GM12892 (cell line): ENCODE measurements around the gene TNS1.

Experiments used
- POLR2A ChIP-seq: IDR thresholded peaks from 2 replicates; pipeline ENCODE4 v1.6.1; 2011; ENCODE audit warnings: low read depth, low read length, control low read depth
- POLR2AphosphoS5 ChIP-seq: IDR thresholded peaks from 2 replicates; pipeline ENCODE4 v1.6.1; 2011; ENCODE audit warnings: low read depth, low read length, control low read depth
- TAF1 ChIP-seq: IDR thresholded peaks from 2 replicates; pipeline ENCODE4 v1.6.1; 2011; ENCODE audit warnings: low read depth, mild to moderate bottlenecking, control low read depth, low read length, borderline replicate concordance

DNA sequence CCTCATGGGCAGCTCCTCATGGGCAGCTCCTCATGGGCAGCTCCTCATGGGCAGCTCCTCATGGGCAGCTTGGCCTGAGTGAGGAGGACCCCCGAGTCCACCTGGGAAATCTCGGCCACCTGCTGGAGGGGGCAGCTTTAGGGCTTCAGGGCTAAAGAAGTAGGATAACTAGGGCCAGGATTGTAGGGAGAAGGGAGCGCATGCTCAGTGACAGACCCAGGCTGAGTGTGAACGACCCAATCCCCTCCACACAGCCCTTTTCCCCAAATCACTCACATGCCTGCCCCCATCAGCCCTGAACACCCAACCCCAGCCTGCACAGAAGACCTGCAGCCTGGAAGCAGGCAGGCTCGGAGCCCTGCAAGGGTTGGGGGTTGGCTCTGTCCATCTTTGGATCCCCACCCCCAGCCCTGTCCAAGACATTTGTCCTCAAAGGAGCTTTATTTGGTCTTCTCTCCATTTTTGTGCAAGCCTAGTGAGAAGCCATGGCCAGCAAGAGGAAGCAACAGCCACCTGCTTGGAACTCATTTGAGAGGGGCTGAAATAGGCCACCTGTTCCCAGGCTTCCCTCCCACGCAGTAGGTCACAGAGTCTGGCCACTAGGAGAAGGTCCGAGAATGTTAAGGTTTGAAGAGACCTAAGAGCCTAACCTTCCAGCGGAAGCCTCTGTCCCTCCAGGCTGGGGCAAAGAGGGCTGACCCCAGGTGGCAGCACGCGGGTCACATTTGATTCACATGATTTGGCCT lies 249.9 kb downstream of the TNS1 start:
- TF ChIP-seq POLR2A = no peak
- TF ChIP-seq TAF1 = no peak
- no peak for TF ChIP-seq POLR2AphosphoS5
